T-helper 1 cell treated with Interleukin-12 subunit alpha and Interleukin-12 subunit beta and Interleukin-4 antibody, amounts not matched to agents 30 μg/mL and 1 μg/mL, for 36 hours (primary cell): ENCODE results near the gene CYP26B1.

Experiments used
- H3K27ac Mint-ChIP-seq: one replicate; pipeline ENCODE4 v1.8.0; 2021; ENCODE audit warnings: mild to moderate bottlenecking, mixed read lengths
- H3K27me3 Mint-ChIP-seq: one replicate; pipeline ENCODE4 v1.8.0; 2021; ENCODE audit warnings: low read depth, mixed read lengths
- H3K36me3 Mint-ChIP-seq: one replicate; pipeline ENCODE4 v1.8.0; 2021; ENCODE audit warnings: low read depth, mixed read lengths
- H3K4me1 Mint-ChIP-seq: one replicate; pipeline ENCODE4 v1.8.0; 2021; ENCODE audit warnings: low read depth, mixed read lengths
- H3K4me3 Mint-ChIP-seq: one replicate; pipeline ENCODE4 v1.8.0; 2021; ENCODE audit warnings: mild to moderate bottlenecking, moderate library complexity, mixed read lengths
- H3K9me3 Mint-ChIP-seq: one replicate; pipeline ENCODE4 v1.8.0; 2021; ENCODE audit warnings: mixed read lengths

The CYP26B1 gene

DNA sequence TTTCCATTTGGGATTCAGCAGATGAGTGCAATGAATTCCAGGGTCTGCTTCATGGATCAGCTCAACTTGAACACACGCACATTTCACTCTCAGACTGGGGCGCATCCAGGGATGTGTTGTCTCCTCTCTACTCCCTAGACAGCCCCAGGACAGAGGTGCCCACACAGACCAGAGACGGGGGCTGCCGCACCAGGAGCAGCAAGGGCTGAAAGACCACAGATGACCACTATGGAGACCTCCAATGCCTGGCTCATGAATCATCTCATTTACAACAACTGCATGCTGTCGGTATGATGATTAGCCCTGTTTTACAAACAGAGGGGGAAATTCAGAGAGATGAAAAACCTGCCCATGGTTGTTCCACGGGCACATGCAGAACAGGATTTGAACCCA is 63.1 kb downstream of the CYP26B1 start:
- Mint-ChIP-seq H3K9me3 (no peaks in the 10 kb centered on the region), H3K4me3 (no peak overlapping the region), H3K36me3 (no peaks in the 10 kb centered on the region), H3K4me1 (no peaks in the 10 kb centered on the region), H3K27me3 (no peaks in the 10 kb centered on the region), H3K27ac (no peak overlapping the region)

DNA sequence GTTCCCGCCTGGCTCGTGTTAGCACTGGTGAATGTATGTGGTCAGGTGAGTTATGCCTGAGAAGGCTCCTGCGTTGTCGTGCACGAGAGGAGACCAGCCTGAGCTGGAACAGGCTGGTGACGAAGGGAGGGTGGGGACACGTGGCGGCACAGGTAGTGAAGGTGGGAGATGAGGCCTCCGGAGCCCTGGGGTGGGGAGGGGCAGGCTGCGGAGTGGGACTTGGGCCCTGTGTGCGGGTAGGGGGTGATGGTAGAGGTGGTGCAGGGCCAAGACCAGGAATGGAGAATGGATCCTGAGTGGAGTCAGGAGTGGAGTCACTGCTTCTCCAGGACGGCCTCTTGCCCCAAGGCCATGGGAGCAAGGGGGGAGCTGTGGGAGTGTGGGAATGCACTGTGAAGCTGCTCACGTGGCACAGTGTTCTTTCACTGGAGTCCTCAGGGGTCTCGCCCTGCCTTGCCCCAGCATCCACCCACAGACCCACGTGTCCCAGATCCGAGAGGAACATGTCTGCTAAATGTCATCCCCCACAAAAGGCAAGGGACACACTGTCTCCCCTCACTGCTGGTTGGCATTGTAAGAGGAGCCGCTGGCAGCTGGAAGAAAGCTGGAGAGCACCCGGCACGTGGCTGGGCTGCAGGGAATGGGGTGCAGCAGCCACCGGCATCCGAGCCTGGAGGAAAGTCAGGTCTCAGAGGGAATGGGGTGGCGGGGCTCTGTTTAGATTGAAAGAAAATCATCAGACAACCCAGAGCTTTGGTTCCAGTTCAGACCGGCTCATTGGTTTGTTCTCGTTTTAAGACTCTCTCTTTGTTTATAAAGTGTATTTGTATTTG is 63.7 kb downstream of the CYP26B1 start:
- H3K4me3 Mint-ChIP-seq: no peak overlapping the region
- no peaks in the 10 kb centered on the region for H3K27me3 Mint-ChIP-seq
- no peak overlapping the region for H3K27ac Mint-ChIP-seq

GRCh38 chr2:72082887-72083286 is 64.8 kb downstream of the CYP26B1 start:
- Mint-ChIP-seq H3K4me3 (no peak overlapping the region), H3K4me1 (no peaks in the 10 kb centered on the region)

More for the DNA sequence above, 63.7 kb downstream of the CYP26B1 start:
- Mint-ChIP-seq H3K9me3 (no peaks in the 10 kb centered on the region), H3K4me1 (no peaks in the 10 kb centered on the region), H3K36me3 (no peaks in the 10 kb centered on the region)

GRCh38 chr2:72082021-72082601 is 65.6 kb downstream of the CYP26B1 start:
- H3K27ac Mint-ChIP-seq: no peak overlapping the region
- H3K27me3 Mint-ChIP-seq: no peaks in the 10 kb centered on the region
- no peaks in the 10 kb centered on the region for H3K9me3 Mint-ChIP-seq
- no peaks in the 10 kb centered on the region for H3K4me1 Mint-ChIP-seq
- no peaks in the 10 kb centered on the region for H3K36me3 Mint-ChIP-seq
- no peak overlapping the region for H3K4me3 Mint-ChIP-seq

More at GRCh38 chr2:72082887-72083286, 64.8 kb downstream of the CYP26B1 start:
- Mint-ChIP-seq H3K27me3 (no peaks in the 10 kb centered on the region), H3K27ac (no peak overlapping the region), H3K36me3 (no peaks in the 10 kb centered on the region), H3K9me3 (no peaks in the 10 kb centered on the region)

GRCh38 chr2:72081451-72081850 is 66.2 kb downstream of the CYP26B1 start:
- H3K9me3 Mint-ChIP-seq: no peaks in the 10 kb centered on the region
- no peak overlapping the region for H3K27ac Mint-ChIP-seq
- no peaks in the 10 kb centered on the region for H3K27me3 Mint-ChIP-seq
- H3K4me1 Mint-ChIP-seq: no peaks in the 10 kb centered on the region
- no peak overlapping the region for H3K4me3 Mint-ChIP-seq
- no peaks in the 10 kb centered on the region for H3K36me3 Mint-ChIP-seq

- no peak overlapping the region for H3K27ac Mint-ChIP-seq
- no peaks in the 10 kb centered on the region for H3K4me1 Mint-ChIP-seq
- H3K36me3 Mint-ChIP-seq: no peaks in the 10 kb centered on the region
- H3K4me3 Mint-ChIP-seq: no peak overlapping the region
- no peaks in the 10 kb centered on the region for H3K27me3 Mint-ChIP-seq
- H3K9me3 Mint-ChIP-seq: peaks cover 4% of the 10 kb centered on the region
These were observed 67.1 kb downstream of the CYP26B1 start for GRCh38 chr2:72080286-72081145.
